Right atrium auricular region (tissue), 2 donors: ENCODE data around the gene BMPR1B. TPM values are rescaled to one million over a fixed set of nuclear protein-coding genes. Genes with fewer than 3 reads are reported as not detected.

Experiments
- DNase-seq: peaks from one replicate; pipeline ENCODE4 v3.0.0-alpha.2; 2019; ENCODE audit warnings: low spot score
- H3K27ac ChIP-seq, 2 donors: fragments of 200-600 bp; sonication (generic); 1 replicate in 1 of 2; 2 replicates in 1 of 2; pipeline ENCODE4 v1.5.1; 2016 to 2019
- H3K27me3 ChIP-seq, 2 donors: fragments of 200-600 bp; sonication (generic); one replicate each; pipeline versions ENCODE4 v1.5.1 to v1.6.0; 2017 to 2019
- H3K36me3 ChIP-seq: fragments of 200-600 bp; sonication (generic); one replicate; pipeline ENCODE4 v1.5.1; 2016
- H3K4me1 ChIP-seq, 2 donors: fragments of 200-600 bp; sonication (generic); one replicate each; pipeline versions ENCODE4 v1.5.1 to v1.6.0; 2017 to 2019
- H3K4me3 ChIP-seq, 2 donors: fragments of 200-600 bp; sonication (generic); 1 replicate in 1 of 2; 2 replicates in 1 of 2; pipeline ENCODE4 v1.5.1; 2017 to 2019; ENCODE audit warnings: mild to moderate bottlenecking in 1 of 2, moderate library complexity in 1 of 2
- H3K9me3 ChIP-seq, 2 donors: fragments of 200-600 bp; sonication (generic); one replicate each; pipeline ENCODE4 v1.5.1; 2019
- CTCF ChIP-seq, 2 donors: fragments of 200-600 bp; sonication (generic); IDR thresholded peaks; one replicate each; pipeline ENCODE4 v1.5.1; 2019; ENCODE audit warnings: antibody characterized with exemption in 2 of 2
- total RNA-seq, 2 donors: library from RNA; depleted of rRNA; stranded (reverse); fragments of >200 nt; gene quantifications; one replicate each; pipeline ENCODE4 v1.1.0, GENCODE V29; 2016

BMPR1B gene
- total RNA-seq, 2 donors from 2014 or later = 0.82 to 1.4 TPM

- Histone ChIP-seq H3K9me3 (no peaks in the 10 kb centered on the region), H3K27ac (no peak overlapping the region), H3K27me3 (no peaks in the 10 kb centered on the region), H3K4me1 (no peaks in the 10 kb centered on the region), H3K4me3 (no peak overlapping the region), H3K36me3 (no peaks in the 10 kb centered on the region)
- no peak for DNase-seq
- TF ChIP-seq CTCF (IDR thresholded peaks at IDR 0.05) = no peak
Observed at GRCh38 chr4:95087657-95088455, 330.1 kb downstream of the BMPR1B start.

- no peak for TF ChIP-seq CTCF (IDR thresholded peaks at IDR 0.05)
- DNase-seq = no peak
- no peaks in the 10 kb centered on the region for H3K36me3 ChIP-seq
- no peaks in the 10 kb centered on the region for H3K27me3 ChIP-seq
- no peaks in the 10 kb centered on the region for H3K9me3 ChIP-seq
- H3K4me1 ChIP-seq = no peaks in the 10 kb centered on the region
- no peak overlapping the region for H3K27ac ChIP-seq
- H3K4me3 ChIP-seq = no peak overlapping the region
Observed at GRCh38 chr4:95091272-95091671, 333.5 kb downstream of the BMPR1B start.

GRCh38 chr4:95092766-95093165, 335.0 kb downstream of the BMPR1B start:
- Histone ChIP-seq H3K36me3 (no peaks in the 10 kb centered on the region), H3K27ac (no peak overlapping the region), H3K4me3 (no peak overlapping the region), H3K9me3 (no peaks in the 10 kb centered on the region), H3K27me3 (no peaks in the 10 kb centered on the region), H3K4me1 (no peaks in the 10 kb centered on the region)
- TF ChIP-seq CTCF (IDR thresholded peaks at IDR 0.05) = no peak
- no peak for DNase-seq

GRCh38 chr4:95093460-95093859, 335.7 kb downstream of the BMPR1B start:
- Histone ChIP-seq H3K4me1 (no peaks in the 10 kb centered on the region), H3K27ac (no peak overlapping the region), H3K4me3 (no peak overlapping the region), H3K9me3 (no peaks in the 10 kb centered on the region), H3K27me3 (no peaks in the 10 kb centered on the region), H3K36me3 (no peaks in the 10 kb centered on the region)
- TF ChIP-seq CTCF (IDR thresholded peaks at IDR 0.05) = no peak
- no peak for DNase-seq

GRCh38 chr4:95093936-95094929, 336.5 kb downstream of the BMPR1B start:
- Histone ChIP-seq H3K4me1 (no peaks in the 10 kb centered on the region), H3K27ac (no peak overlapping the region), H3K4me3 (no peak overlapping the region), H3K9me3 (no peaks in the 10 kb centered on the region), H3K36me3 (no peaks in the 10 kb centered on the region), H3K27me3 (no peaks in the 10 kb centered on the region)
- no peak for DNase-seq
- TF ChIP-seq CTCF (IDR thresholded peaks at IDR 0.05) = no peak
